ENCODE measurements around the gene TELO2.

DNA sequence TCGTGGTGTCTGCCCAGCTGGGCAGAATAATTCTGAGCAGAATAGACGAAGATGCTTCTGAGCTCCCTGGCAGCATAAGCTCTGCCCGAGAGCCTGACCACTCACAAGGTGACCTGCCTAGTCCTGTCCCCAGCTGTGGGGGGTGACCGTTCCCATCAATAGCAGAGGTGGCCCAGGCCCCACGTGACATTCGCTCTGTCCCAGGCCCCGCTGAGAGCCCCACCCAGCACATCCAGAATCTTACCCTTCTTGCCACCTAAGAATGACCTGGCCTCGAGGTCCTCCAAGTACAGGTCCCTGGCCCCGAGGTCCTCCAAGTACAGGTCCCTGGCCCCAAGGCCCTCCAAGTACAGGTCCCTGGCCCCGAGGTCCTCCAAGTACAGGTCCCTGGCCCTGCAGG, 39.6 kb downstream of the TELO2 start:
- TF ChIP-seq ZNF585B (tag by site-specific recombination; IDR thresholded peaks at IDR 0.05) (no peak), ZNF768 (tag by site-specific recombination; IDR thresholded peaks at IDR 0.05) (no peak), ZNF776 (tag by site-specific recombination; IDR thresholded peaks at IDR 0.05; ENCODE audit: borderline replicate concordance) (no peak)
- TF ChIP-seq, protein P1, sequence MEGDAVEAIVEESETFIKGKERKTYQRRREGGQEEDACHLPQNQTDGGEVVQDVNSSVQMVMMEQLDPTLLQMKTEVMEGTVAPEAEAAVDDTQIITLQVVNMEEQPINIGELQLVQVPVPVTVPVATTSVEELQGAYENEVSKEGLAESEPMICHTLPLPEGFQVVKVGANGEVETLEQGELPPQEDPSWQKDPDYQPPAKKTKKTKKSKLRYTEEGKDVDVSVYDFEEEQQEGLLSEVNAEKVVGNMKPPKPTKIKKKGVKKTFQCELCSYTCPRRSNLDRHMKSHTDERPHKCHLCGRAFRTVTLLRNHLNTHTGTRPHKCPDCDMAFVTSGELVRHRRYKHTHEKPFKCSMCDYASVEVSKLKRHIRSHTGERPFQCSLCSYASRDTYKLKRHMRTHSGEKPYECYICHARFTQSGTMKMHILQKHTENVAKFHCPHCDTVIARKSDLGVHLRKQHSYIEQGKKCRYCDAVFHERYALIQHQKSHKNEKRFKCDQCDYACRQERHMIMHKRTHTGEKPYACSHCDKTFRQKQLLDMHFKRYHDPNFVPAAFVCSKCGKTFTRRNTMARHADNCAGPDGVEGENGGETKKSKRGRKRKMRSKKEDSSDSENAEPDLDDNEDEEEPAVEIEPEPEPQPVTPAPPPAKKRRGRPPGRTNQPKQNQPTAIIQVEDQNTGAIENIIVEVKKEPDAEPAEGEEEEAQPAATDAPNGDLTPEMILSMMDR (tag by site-specific recombination; IDR thresholded peaks at IDR 0.05), result no peak
